Parathyroid adenoma (tissue), 2 donors: ENCODE results near the gene IFNLR1.

ENCODE experiments used
- H2AFZ ChIP-seq: fragments of 300-600 bp; sonication (generic); one replicate; pipeline ENCODE4 v1.7.0; 2017; ENCODE audit warnings: antibody characterized with exemption, mild to moderate bottlenecking
- H3K27ac ChIP-seq: fragments of 300-600 bp; sonication (generic); one replicate; pipeline ENCODE4 v1.7.0; 2017
- H3K27me3 ChIP-seq: fragments of 300-600 bp; sonication (generic); one replicate; pipeline ENCODE4 v1.7.0; 2017; ENCODE audit warnings: low read length; ENCODE audit not compliant: control insufficient read depth, insufficient read depth
- H3K36me3 ChIP-seq: fragments of 300-600 bp; sonication (generic); one replicate; pipeline ENCODE4 v1.7.0; 2017; ENCODE audit warnings: low read length; ENCODE audit not compliant: control insufficient read depth, insufficient read depth
- H3K4me1 ChIP-seq: fragments of 300-600 bp; sonication (generic); one replicate; pipeline ENCODE4 v1.7.0; 2017; ENCODE audit warnings: control low read depth
- H3K4me2 ChIP-seq: fragments of 300-600 bp; sonication (generic); one replicate; pipeline ENCODE4 v1.7.0; 2017; ENCODE audit warnings: low read length
- H3K4me3 ChIP-seq: fragments of 300-600 bp; sonication (generic); one replicate; pipeline ENCODE4 v1.7.0; 2017; ENCODE audit warnings: low read depth, low read length
- H3K79me2 ChIP-seq: fragments of 300-600 bp; sonication (generic); one replicate; pipeline ENCODE4 v1.7.0; 2017; ENCODE audit warnings: control low read depth
- H3K9ac ChIP-seq: fragments of 300-600 bp; sonication (generic); one replicate; pipeline ENCODE4 v1.7.0; 2017; ENCODE audit warnings: mild to moderate bottlenecking
- H3K9me3 ChIP-seq: fragments of 300-600 bp; sonication (generic); one replicate; pipeline ENCODE4 v1.7.0; 2017; ENCODE audit warnings: low read length; ENCODE audit not compliant: control insufficient read depth
- CTCF ChIP-seq: fragments of 300-600 bp; sonication (generic); IDR thresholded peaks from one replicate; pipeline ENCODE4 v1.7.0; 2017; ENCODE audit warnings: antibody characterized with exemption, mild to moderate bottlenecking
- donor health status: primary hyperparathyroidism.

IFNLR1 gene

GRCh38 chr1:24198766-24199165 lies 11.7 kb upstream of the IFNLR1 start:
- Histone ChIP-seq H3K4me1 (no peaks in the 10 kb centered on the region), H3K9me3 (no peaks in the 10 kb centered on the region), H3K36me3 (no peaks in the 10 kb centered on the region), H3K27ac (no peak overlapping the region), H3K9ac (no peak overlapping the region), H3K79me2 (no peaks in the 10 kb centered on the region), H3K27me3 (no peaks in the 10 kb centered on the region), H3K4me2 (no peak overlapping the region), H2AFZ (no peak overlapping the region), H3K4me3 (no peak overlapping the region)
- TF ChIP-seq CTCF: no peak

GRCh38 chr1:24195874-24196273 lies 8.8 kb upstream of the IFNLR1 start:
- H3K27ac ChIP-seq: no peak overlapping the region
- H2AFZ ChIP-seq: no peak overlapping the region
- no peaks in the 10 kb centered on the region for H3K79me2 ChIP-seq
- H3K9ac ChIP-seq: no peak overlapping the region
- no peak overlapping the region for H3K4me2 ChIP-seq
- H3K9me3 ChIP-seq: no peaks in the 10 kb centered on the region
- H3K4me1 ChIP-seq: no peaks in the 10 kb centered on the region
- H3K27me3 ChIP-seq: no peaks in the 10 kb centered on the region
- TF ChIP-seq CTCF: no peak
- no peaks in the 10 kb centered on the region for H3K36me3 ChIP-seq
- no peak overlapping the region for H3K4me3 ChIP-seq

GRCh38 chr1:24195136-24195535 lies 8.0 kb upstream of the IFNLR1 start:
- Histone ChIP-seq H2AFZ (no peak overlapping the region), H3K4me1 (no peaks in the 10 kb centered on the region), H3K9me3 (no peaks in the 10 kb centered on the region), H3K27ac (no peak overlapping the region), H3K4me3 (no peak overlapping the region), H3K27me3 (no peaks in the 10 kb centered on the region), H3K79me2 (no peaks in the 10 kb centered on the region), H3K4me2 (no peak overlapping the region), H3K36me3 (no peaks in the 10 kb centered on the region), H3K9ac (no peak overlapping the region)
- TF ChIP-seq CTCF: no peak

- Histone ChIP-seq H3K4me3 (no peak overlapping the region), H3K36me3 (no peaks in the 10 kb centered on the region), H2AFZ (no peak overlapping the region), H3K27me3 (no peaks in the 10 kb centered on the region), H3K79me2 (no peaks in the 10 kb centered on the region), H3K4me1 (no peaks in the 10 kb centered on the region), H3K27ac (no peak overlapping the region), H3K9ac (no peak overlapping the region), H3K4me2 (no peak overlapping the region), H3K9me3 (no peaks in the 10 kb centered on the region)
- TF ChIP-seq CTCF: no peak
Measured at GRCh38 chr1:24193046-24193445, 6.0 kb upstream of the IFNLR1 start.

GRCh38 chr1:24191860-24192259 lies 4.8 kb upstream of the IFNLR1 start:
- Histone ChIP-seq H2AFZ (no peak overlapping the region), H3K4me1 (no peaks in the 10 kb centered on the region)

More at GRCh38 chr1:24191860-24192259, 4.8 kb upstream of the IFNLR1 start:
- Histone ChIP-seq H3K9ac (no peak overlapping the region), H3K36me3 (no peaks in the 10 kb centered on the region), H3K4me3 (no peak overlapping the region), H3K27ac (no peak overlapping the region), H3K79me2 (no peaks in the 10 kb centered on the region), H3K4me2 (no peak overlapping the region), H3K9me3 (no peaks in the 10 kb centered on the region), H3K27me3 (no peaks in the 10 kb centered on the region)
- no peak for TF ChIP-seq CTCF
